Measurements from ENCODE around the gene TJP3.

GRCh38 chr19:3774621-3775373 is 66.6 kb downstream of the TJP3 start:
- TF ChIP-seq CTCF (IDR thresholded peaks at IDR 0.05) = no peak
- TF ChIP-seq POLR2A (IDR thresholded peaks at IDR 0.05) = no peak
